HG02763 (cell line): ENCODE data around the gene TTC12.
A peak's percentile ranks its signal among the peaks of the same experiment; 100 is the strongest.
"Not testable (repeated sequence)": the region's sequence is repeated elsewhere in the genome, so short reads cannot be mapped to it uniquely, and the experiment has no call there.

Source experiments
- ATAC-seq: cut with Tn5 transposase; IDR thresholded peaks from one replicate; pipeline ENCODE4 v1.9.1; 2021; ENCODE audit warnings: mild to moderate bottlenecking, moderate library complexity; ENCODE audit not compliant: unreplicated experiment

TTC12 gene

DNA sequence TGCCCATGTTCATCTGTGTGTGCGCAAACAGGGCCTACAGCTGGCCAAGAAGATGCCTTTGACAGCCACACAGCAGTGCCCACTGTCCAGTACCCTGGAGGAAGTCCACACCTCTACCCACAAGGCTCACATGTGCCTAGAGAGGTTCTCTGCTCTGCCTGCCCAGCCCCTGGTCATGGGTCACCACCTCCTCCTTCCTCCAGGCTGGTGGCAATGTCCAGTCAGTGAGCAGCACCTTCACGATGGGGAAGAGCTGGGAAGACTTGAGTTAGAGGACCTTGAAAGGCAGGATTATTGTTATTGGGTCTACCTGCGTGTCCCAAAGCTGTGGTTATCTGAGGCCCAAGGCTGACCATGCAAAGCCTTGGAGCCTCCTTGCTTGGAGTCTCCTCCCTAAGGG is 28.4 kb upstream of the TTC12 start:
- no peak for ATAC-seq

DNA sequence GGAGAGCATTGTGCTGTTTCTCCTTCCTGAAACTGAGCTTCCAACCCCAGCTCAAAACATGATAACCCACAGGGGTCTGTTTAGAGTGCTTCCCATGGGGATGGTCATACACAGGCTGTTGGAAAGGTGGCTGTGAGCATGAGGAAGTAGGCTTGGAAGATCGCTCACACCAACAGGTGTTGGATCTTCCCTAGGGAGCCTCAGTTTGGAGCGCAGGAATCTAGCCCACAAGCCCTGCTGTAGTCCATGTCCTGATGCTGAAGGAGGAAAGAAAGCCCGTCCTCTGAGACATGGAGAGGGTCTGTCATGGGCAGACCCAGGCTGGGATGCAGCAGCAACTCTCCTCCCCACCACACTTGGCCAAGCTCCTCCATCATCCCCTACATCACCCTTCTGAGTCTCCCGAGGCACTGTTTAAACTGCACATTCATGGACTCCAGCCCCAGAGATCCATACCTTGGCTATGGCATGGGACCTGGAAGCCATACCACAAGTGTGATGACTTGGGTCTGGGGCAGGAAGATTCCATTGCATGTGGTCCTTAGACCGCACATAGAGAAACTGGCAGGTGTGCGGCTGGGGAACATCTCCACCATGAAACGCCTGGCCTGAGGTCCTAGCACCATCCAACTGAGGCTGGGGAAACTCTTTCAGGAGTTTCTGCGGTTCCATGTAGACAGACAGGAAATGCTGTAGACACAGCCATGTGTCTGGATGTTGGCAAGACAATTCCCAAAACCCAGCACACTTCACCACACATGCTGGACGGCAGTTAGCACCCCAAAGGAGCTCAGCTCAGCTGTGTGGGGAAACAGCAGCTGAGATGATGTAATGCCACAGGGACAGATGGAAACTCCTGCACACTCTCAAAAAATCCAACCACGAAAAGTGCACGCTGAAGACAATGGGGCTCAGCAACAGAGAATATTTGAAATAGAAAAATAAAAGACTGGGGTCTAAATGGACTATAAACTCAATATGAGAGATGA is 27.6 kb upstream of the TTC12 start:
- ATAC-seq: no peak

DNA sequence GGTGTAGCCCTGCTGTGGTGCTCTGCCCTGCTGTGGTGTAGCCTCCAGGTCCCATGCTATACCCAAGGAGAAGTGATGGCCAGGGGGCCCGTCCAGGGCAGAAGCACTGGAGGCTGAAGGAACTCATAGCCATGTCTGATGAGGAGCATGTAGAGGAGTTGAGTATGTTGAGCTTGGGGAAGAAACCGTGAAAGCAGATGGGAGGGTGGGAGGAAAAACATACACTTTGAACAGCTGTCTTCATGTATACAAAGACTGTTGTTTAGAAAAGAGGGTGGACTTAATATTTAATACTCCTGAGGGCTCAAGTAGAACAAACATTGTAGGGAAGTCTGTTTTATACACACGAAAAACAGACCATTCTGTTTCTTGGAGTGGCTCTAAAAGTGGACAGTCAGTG is 26.6 kb upstream of the TTC12 start:
- ATAC-seq: no peak

DNA sequence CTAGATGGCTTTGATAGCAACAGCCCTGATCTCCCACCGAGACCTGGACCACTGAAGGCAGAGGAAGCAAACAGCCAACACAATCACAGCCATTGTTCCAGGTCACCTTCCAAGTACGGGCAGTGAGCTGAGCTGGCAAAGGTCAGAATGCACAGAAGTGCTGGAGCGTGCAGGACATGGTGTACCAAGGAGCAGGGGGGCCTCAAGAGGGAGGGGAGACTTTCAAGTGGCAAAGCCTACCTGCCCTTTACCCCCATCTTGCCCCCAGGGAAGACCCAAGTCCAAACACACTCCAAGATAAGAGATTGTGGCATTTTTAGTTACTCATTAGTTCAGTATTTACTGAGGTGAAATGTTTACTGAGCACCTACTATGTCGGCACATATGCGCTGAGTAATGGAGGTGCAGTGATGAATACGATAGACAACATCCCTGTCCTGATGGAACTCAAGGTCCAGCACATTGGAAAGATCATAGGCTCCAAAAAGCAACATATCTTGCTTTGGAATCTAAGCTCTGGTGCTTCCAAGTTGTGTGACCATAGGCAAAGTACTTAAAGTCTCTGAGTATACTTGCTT is 26.0 kb upstream of the TTC12 start:
- no peak for ATAC-seq

DNA sequence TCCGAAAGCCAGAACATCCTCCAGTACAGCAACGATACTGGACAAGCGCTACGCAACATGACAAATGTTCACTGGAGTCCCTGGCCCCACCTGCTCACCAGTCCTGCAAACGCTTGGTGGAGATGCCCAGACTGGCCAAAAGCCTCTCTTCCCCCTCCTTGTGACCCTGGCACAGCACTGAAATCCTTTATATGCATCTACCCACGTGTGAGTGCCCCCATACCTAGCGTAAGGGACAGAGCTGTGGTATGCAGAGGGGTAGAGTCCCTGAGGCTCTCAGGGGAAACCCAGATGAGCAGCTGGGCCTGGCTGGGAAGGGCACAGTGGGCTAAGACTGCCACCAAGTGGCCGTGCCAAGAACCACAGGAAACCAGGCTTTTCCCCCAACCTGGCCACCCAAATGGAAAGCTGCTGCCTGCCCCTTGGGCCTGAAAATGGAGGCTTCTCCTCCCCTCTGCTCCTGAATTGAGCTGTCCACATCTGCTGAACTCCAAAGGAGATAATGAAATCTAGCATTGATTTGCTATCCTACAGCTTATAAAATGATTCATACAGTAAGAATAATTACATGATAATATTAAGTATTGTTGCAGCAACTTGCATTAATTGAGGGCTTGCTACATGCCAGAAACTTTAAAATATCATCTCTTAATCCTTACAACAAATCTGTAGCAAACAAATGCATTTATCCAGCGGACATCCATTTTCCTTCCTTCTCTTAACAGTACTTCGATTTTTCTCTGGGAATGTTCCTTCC is 24.8 kb upstream of the TTC12 start:
- peak; percentile 96 for ATAC-seq

DNA sequence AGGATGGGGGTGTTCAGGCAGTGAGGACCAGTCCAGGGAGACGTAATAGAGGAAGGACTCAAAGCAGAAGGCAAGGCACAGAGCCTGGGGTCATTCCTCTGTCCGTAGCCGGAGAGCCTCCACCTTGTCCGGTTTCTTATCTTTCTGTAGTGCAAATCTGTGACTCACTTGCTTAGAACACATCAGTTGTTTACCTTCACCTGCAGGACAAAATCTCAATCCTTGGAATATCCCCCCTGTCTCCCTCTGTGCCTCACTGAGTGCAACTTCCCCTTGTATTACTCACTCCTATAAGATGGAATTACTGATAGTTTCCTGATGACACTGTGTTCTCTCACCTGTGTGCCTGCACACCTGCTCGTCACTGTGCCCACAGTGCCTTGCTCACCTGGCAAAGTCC is 20.4 kb upstream of the TTC12 start:
- no peak for ATAC-seq

DNA sequence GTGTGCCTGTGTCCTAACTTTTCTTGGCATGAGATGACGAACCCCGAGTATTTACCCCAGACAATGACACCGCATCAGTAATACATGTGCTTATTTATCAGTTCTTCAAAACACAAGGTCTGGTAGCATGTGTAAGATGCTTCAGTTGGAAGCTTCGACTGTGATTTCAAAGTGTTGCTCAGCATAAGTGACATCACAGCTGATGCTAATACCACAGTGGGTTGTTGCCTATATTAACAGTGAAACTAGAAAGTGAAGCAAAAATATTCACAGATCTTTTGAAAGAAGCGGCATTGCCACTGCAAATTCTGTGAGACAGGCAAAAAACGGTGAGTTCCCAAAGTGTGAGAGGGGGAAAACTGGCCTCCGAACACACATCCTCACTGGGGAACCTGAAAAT is 18.4 kb upstream of the TTC12 start:
- ATAC-seq: no peak

DNA sequence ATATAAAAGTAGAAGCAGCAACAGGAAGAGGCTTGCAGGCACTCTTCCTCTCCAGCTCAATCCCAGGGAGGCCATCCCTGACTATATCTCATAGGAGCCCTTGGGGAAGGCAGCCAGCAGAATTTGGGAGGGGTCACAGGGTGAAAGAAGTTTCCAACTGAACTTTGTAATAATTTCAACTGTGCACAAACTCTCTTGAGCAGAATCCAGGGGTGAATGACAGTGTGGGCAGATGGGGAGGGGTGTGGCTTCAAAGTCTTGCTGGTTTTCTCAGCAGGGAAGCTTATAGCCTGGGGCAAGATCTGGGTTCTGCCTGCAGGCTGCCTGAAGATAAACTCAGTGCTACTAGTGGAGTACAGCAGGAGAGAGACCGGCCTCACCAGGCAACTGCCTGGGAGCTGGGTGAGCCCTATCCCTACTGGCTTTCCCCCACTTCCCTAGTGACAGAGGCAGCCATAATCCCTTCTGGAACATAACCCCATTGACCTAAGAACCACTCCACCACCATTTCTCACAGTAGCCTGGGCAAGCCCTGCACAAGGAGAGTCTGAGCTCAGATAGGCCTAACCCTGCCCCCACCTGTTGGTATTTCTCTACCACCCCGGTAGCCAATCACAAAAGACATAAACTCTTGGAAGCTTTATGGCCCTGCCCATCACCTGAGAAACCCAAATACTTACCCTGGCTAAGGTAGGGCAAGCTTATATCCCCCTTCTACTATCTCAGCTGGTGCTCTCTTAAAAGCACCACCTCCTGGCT is 17.8 kb upstream of the TTC12 start:
- ATAC-seq: no peak

DNA sequence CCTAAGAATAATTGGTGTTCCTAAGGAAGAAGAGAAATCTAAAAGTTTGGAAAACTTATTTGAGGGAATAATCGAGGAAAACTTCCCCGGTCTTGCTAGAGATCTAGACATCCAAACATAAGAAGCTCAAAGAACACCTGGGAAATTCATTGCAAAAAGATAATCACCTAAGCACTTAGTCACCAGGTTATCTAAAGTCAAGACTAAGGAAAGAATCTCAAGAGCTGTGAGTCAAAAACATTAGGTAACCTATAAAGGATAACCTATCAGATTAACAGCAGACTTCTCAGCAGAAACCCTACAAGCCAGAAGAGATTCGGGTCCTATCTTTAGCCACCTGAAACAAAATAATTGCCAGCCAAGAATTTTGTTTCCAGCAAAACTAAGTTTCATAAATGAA is 15.9 kb upstream of the TTC12 start:
- ATAC-seq: not testable (repeated sequence)

DNA sequence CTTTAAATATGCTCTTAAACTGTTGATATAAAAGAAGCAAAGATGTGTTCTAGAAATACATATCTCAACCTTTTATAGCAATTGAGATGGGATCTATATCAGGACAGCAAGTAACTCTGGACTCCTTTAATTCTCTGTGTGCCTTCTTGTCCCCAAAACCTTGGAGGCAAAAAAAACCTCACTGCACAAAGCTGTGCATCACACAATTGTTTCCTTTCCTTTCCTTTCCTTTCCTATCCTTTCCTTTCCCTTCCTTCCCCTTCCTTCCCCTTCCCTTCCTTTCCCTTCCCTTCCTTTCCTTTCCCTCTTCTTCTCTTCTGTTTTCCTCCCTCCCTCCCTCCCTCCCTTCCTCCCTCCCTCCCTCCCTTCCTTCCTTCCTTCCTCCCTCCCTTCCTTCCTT is 9.5 kb upstream of the TTC12 start:
- no peak for ATAC-seq

DNA sequence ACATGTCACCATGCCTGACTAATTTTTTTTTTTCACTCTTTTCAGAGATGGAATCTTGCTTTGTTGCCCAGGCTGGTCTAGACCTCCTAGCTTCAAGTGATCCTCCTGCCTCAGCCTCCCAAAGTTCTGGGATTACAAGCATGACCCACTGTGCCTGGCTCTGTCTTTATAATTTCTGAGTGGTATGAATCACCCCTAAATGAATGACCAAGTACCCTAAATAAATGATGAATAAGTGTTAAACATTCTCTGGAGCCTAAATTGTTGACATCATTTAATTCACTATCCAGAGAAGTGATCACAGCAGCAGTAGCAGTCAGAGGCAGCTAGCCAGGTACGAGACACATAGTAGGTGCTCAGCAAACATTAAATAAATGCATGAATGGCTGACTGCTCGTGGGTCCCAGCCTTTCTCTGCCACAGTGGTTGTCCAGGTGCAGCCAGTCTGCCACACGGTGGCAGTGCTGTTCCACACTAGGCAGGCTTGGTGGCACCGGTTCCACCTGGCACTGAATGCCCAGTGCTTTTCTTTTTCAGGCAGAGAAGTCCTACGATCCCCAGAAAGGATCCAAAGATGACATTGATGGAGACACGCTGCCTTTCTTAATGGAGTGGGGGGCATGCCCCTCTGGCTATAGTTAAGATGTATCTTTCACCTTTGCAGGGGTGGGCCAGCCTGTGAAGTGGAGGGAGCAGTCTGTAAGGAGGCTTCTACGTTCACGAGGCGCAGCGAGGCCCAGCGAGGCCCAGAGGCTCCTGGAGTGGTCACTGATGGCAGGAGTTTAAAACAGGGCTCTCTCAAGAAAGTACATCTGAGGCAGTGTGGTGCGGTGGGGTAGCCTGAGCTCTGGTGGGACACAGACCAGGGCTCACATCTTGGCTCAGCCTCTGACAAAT is 8.7 kb upstream of the TTC12 start:
- ATAC-seq: peak; percentile 74

DNA sequence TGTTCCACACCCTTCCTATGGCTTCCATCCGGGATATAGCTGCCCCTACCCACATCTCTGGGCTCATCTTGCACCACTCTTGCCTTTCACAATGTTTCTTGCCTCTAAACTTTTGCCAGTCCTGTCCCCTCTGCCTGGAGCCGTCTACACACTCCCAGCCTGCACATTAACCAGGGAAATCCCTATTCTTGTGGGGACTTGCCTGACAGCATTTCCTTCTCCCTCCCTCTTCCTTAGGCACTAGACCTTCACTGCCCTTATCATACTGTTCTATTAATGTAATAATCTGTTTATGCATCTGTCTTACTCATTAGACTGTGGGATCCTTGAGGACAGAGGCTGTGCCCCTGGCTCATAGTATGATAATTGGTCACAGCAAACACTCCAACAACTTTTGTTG is 5.8 kb upstream of the TTC12 start:
- ATAC-seq: no peak

DNA sequence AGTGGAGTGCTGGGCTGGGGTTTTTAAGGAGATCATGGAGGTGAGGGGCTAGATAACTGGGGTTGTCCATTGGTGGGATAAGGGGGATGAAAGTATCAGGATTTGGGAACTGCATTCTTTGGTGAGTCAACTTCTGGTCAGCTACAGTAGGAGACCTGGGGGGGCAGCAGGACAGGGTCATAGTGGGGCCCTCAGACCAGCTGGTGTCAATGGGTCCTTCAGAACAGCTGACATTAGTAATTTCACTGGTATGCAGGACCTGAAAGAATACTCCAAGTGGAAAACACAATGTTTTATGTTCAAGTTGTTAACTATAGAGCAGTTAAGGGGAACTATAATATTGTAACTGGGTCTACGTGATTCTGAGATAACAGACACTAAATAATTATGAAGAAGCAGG is 2.8 kb upstream of the TTC12 start:
- no peak for ATAC-seq

DNA sequence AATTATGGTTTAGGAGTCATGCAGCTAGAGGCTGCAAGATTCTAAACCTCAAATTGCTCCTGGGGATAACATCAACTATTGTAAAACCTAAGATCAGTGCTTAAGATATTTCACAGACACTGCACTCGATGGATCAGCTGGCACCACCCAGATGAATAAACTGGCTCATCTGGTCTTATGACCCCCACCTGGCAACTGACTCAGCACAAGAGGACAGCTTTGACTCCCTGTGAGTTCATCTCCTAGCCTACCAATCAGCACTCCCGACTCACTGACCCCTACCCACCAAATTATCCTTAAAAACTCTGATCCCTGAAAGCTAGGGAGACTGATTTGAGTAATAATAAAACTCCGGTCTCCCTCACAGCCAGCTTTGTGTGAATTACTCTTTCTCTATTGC is 782 bp upstream of the TTC12 start:
- no peak for ATAC-seq

DNA sequence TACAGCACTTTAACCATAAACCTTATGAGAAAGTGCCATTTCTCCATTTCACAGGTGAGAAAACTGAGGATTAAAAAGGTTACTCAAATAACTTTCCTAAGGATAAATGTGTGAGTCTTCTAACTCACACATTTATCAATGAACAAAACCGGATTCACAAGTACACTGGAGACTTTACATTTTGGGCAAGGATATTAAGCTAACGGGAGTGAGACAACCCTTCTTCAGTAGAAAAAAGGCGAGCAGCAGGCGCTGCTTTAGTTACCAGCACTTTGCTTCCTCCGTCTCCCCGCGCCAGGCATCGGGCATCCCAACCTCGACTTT is 356 bp upstream of the TTC12 start:
- ATAC-seq: no peak

DNA sequence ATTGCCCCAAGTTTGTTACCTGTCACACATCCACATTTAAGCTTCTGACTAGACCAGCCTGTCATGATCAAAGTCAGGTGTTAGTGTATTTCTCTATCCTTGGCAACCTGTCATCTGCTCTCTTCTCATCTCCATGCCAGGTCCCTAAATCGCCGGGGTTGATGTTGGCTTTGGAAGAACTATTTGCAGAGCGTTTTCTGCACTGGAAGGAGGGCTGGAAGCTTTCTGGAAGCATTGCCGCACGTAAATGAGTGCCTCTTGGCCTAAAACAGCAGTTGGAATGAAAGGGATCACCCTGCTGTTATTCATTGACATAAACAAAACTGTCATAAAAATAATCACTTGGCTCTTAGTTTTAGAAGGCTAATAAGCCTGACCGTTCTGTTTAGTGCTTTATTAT is 1.4 kb downstream of the TTC12 start:
- no peak for ATAC-seq

DNA sequence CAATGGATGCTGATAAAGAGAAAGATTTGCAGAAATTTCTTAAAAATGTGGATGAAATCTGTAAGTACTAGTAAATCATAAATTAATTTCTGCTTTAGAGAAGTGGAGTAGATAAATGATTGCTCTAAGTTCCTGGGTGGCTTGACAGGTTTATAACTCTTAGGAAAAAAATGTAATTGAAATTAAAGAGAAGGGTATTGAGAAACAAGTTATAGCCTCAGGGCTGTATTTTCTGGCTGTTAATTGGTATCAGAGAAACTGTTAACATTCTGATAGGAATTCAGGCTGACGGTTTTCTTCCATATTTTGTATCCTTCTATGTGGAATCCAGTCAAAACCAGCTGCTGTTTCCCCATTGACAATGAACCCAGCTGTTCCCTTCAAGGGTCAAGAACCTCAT is 1.9 kb downstream of the TTC12 start:
- ATAC-seq: no peak

DNA sequence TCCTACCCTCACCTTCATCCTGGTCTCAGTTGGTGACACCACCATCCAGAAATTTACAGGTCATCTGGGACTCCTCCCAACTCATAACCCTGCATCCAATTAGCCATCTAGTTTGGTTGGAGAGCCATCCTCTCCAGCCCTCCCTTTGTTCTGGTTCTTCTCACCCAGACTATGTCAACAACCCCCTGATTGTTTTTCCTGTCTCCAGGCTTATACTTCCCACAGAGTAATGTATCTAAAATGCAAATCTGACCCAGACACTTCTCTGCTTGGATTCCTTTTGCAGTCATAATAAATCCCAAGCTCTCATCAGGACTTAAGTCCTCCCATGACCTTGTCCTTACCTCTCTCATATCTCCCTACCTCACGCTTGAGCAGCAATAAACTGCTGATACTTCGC is 3.0 kb downstream of the TTC12 start:
- no peak for ATAC-seq

DNA sequence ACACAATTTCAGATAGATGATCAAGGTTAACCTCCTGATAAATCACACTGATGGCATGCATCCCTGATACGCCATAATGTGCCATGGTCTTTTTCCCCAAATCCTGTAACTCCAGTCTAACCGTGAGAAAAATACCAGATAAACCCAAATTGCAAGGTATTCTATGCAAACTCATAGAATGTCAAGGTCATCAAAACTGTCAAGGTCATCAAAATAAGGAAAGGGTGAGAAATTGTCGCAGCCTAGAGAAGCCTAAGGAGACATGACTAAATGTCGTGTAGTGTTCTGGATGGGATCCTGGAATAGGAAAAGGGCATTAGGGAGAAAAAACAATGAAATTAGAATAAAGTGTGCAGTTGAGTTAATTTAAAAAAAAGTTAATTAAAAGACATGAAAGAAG is 4.7 kb downstream of the TTC12 start:
- no peak for ATAC-seq

DNA sequence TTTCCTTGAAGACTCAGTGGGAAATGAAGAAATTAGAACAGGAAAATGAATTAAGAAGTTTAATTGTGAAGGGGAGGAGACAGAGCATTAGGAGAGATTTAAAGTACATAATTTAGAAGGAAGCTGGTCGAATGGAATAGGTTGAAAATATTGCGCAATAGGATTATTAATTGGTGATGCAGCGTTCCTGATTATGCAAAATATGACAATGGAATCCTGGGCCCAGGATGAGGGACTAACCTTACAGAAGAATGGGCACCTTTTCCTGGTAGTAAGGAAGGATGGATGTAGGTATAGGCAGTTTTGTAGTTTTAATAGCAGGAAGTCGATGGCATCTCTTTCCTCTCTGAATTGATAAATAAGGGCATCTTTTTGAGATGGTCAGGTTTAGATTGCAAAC is 7.8 kb downstream of the TTC12 start:
- no peak for ATAC-seq
